NCI-H748 treated with DMSO at 0.1 percent for 48 hours (cell line): ENCODE data around the gene EIPR1.

Experiments
- DNase-seq: peaks from one replicate; lab custom pipeline; 2025; lab: John Stamatoyannopoulos, UW

Gene EIPR1

GRCh38 chr2:3174626-3175567 is 202.7 kb downstream of the EIPR1 start:
- DNase-seq = no peak

DNA sequence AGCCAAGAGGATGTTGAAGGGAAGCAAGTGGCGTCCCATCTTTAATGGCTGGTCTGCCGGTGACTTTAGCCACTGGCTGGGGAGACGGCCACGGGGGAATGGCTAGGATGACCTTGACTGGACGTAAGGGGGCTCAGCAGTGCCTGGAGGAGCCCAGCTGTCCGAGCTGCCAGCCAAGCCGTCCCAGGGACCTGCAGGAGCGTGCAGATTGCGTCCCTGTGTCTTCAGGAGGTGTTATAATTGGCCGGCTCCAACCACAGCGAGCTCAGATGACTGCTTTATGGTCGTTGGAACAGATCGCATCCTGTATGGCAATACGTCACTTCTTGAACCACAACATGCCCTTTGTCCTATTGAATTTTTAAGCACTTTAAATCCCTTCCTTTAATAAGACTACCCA is 204.6 kb downstream of the EIPR1 start:
- no peak for DNase-seq

GRCh38 chr2:3172265-3172935 is 205.2 kb downstream of the EIPR1 start:
- no peak for DNase-seq

DNA sequence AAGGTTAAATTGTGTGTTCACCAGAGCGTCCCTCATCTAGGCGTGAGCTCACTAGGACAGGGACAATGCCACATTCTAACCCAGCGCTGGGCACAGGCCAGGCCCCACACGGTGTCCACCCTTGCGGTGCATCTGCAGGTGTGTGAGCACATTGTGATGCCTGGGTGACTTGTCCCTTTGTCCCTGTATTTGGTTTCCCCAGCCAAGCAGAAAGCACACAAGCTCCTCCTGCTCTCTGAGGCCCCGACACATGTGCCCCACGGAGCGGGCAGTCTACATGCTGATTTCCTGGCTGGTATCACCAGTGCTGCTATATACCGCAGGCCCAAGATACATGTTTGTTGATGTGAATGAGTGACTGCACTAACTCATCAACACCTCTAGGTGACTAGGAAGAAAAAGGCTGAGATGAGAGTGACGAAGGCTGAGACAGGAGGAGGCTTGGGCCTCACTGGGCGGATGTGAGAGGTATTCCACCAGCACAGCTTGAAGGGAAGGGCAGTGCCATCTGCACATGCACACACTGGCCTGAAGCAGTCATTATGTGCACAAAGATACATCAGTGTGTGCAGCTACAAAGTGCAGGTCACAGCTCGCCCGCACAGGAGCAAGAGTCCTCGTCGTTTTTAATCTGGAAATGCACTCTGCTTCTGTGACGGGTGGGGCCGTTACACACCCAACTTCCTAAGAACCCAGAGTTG is 205.9 kb downstream of the EIPR1 start:
- no peak for DNase-seq

DNA sequence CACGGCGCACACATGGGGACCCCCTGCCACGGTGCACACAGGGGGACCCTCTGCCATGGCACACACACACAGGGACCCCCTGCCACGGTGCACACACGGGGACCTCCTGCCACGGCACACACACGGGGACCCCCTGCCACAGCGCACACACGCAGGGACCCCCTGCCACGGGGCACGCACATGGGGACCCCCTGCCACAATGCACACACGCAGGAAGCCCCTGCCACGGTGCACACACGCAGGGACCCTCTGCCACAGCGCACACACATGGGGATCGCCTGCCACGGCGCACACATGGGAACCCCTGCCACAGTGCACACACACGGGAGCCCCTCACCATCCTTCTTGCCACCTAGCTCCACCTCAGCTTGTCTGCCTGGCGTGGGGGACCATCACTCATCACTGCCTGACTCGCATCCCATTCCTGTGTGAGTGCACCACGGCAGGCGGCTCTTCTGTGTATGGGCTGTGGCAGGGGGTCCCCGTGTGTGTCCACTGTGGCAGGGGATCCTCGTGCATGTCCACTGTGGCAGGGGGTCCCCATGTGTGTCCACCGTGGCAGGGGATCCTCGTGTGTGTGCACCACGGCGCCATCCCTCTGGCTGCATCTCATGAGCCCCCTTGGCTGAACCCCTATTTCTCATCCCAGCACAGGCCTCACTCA is 206.7 kb downstream of the EIPR1 start:
- no peak for DNase-seq

- no peak for DNase-seq
These were observed 208.3 kb downstream of the EIPR1 start for GRCh38 chr2:3169106-3169870.

- no peak for DNase-seq
These were observed 209.3 kb downstream of the EIPR1 start for GRCh38 chr2:3168230-3168891.

GRCh38 chr2:3163401-3163800 is 214.2 kb downstream of the EIPR1 start:
- no peak for DNase-seq

GRCh38 chr2:3162442-3163077 is 215.1 kb downstream of the EIPR1 start:
- no peak for DNase-seq

DNA sequence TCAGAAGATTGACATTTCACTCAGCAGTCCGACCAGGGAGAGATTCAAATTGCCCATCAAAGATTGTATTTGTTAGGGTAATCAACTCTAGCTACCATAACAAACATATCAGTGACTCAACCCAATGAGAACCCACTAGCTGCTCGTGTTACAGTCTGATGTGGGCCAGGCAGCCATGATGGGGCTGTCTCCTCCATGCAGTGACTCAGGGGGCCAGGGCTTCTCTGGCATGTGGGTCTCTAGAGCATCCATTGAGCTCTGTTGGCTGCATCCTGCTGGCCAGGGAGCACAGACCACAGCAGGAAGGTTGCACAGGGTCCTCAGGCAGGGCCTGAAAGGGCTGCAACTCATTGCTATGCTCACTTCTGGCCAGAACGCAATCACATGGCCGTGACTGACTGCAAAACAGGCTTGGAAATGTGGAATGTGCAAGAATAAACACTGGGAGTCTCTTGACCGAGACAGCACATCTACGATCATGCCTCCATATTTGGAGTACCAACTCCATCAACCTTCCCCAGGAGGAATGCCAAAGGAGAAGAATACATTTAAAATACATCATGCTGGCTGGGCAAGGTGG is 216.8 kb downstream of the EIPR1 start:
- no peak for DNase-seq

- no peak for DNase-seq
These were observed 217.7 kb downstream of the EIPR1 start for GRCh38 chr2:3159782-3160545.

GRCh38 chr2:3154700-3155099 is 222.9 kb downstream of the EIPR1 start:
- DNase-seq = no peak

- no peak for DNase-seq
These were observed 223.5 kb downstream of the EIPR1 start for GRCh38 chr2:3154146-3154545.

DNA sequence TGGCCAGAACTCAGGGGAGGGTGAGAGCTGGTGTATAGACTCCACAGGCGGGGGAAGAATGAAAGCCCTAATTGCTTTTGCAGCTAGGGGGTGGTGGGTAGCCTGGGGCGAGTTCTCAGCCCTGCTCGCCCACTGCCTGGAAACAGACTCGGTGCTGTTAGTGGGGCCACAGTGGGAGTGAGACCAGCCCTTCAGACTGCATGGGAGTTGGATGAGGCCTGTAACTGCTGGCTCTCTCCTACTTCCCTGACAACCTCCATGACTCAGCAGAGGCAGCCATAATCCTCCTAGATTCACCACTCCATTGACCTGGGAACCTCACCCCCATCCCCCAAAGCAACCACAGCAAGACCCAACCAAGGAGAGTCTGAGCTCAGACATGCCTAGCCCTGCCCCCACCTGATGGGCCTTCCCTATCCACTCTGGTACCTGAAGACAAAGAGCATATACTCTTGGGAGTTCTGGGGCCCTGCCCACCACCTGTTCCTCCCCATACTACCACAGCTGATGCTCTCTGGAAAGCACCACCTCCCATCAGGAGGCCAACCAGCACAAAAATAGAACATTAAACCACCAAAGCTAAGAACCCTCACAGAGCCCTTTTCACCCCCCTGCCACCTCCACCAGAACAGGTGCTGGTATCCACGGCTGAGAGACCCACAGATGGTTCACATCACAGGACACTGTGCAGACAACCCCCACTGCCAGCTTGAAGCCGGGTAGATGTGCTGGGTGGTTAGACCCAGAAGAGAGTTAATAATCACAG is 226.3 kb downstream of the EIPR1 start:
- DNase-seq = no peak

GRCh38 chr2:3149441-3150217 is 228.0 kb downstream of the EIPR1 start:
- DNase-seq = no peak

DNA sequence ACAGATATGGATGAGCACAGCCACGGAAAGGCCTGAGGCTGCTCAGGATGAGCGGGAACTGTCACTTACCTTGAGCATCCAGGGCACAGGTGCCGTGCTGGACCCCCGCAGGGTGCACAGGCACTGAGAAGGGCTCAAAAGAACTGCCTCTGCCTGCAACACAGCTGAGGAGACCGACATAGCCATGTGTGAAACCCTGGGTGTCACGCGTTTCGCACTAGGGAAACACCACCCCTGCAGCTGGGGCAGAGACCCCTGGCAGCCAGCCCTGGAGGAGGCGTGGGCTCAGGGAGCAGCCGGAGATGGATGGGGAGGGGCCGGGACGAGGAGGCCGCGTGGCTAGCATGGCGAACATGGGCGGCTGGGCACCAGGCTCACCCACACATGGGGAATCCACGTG is 228.9 kb downstream of the EIPR1 start:
- DNase-seq = no peak

GRCh38 chr2:3147651-3148530 is 229.7 kb downstream of the EIPR1 start:
- DNase-seq = no peak
